DMS 273 (cell line): Measurements from ENCODE around the gene COL8A1.

Experiments
- DNase-seq: peaks from one replicate; lab custom pipeline; 2025; ENCODE audit not compliant: unreplicated experiment; lab: John Stamatoyannopoulos, UW

COL8A1 gene

GRCh38 chr3:99637368-99638111, 854 bp upstream of the COL8A1 start:
- DNase-seq: peak; percentile 32

- DNase-seq: no peak
Measured at GRCh38 chr3:99639579-99639978, 1.2 kb downstream of the COL8A1 start.

- no peak for DNase-seq
Measured at GRCh38 chr3:99640214-99640851, 1.9 kb downstream of the COL8A1 start.

GRCh38 chr3:99641480-99641879, 3.1 kb downstream of the COL8A1 start:
- no peak for DNase-seq

- DNase-seq: no peak
Measured at GRCh38 chr3:99641982-99642381, 3.6 kb downstream of the COL8A1 start.

- DNase-seq: no peak
Measured at GRCh38 chr3:99644017-99644416, 5.6 kb downstream of the COL8A1 start.

GRCh38 chr3:99644746-99645145, 6.4 kb downstream of the COL8A1 start:
- DNase-seq: no peak

GRCh38 chr3:99645277-99646106, 7.1 kb downstream of the COL8A1 start:
- peak; percentile 55 for DNase-seq

- no peak for DNase-seq
Measured at GRCh38 chr3:99646107-99646435, 7.7 kb downstream of the COL8A1 start.

GRCh38 chr3:99647081-99647480, 8.7 kb downstream of the COL8A1 start:
- no peak for DNase-seq

GRCh38 chr3:99648101-99648500, 9.7 kb downstream of the COL8A1 start:
- DNase-seq: no peak

- no peak for DNase-seq
Measured at GRCh38 chr3:99648516-99648915, 10.1 kb downstream of the COL8A1 start.

GRCh38 chr3:99651531-99651930, 13.1 kb downstream of the COL8A1 start:
- no peak for DNase-seq

GRCh38 chr3:99656624-99657023, 18.2 kb downstream of the COL8A1 start:
- no peak for DNase-seq

- DNase-seq: no peak
Measured at GRCh38 chr3:99658274-99658673, 19.9 kb downstream of the COL8A1 start.

GRCh38 chr3:99659032-99659431, 20.6 kb downstream of the COL8A1 start:
- DNase-seq: no peak

GRCh38 chr3:99659951-99660350, 21.6 kb downstream of the COL8A1 start:
- DNase-seq: no peak

GRCh38 chr3:99662838-99663570, 24.6 kb downstream of the COL8A1 start:
- DNase-seq: no peak

GRCh38 chr3:99663977-99664376, 25.6 kb downstream of the COL8A1 start:
- DNase-seq: no peak

GRCh38 chr3:99665017-99665416, 26.6 kb downstream of the COL8A1 start:
- no peak for DNase-seq

- DNase-seq: no peak
Measured at GRCh38 chr3:99666201-99666600, 27.8 kb downstream of the COL8A1 start.
